GM21526 (cell line): ENCODE results near the gene RP9.
A peak's percentile ranks its signal among the peaks of the same experiment; 100 is the strongest.
"Not testable (repeated sequence)": the region's sequence is repeated elsewhere in the genome, so short reads cannot be mapped to it uniquely, and the experiment has no call there.

Experiments used
- ATAC-seq: cut with Tn5 transposase; IDR thresholded peaks from one replicate; pipeline ENCODE4 v1.9.1; 2021; ENCODE audit warnings: moderate library complexity; ENCODE audit not compliant: unreplicated experiment, low FRiP score

The RP9 gene

DNA sequence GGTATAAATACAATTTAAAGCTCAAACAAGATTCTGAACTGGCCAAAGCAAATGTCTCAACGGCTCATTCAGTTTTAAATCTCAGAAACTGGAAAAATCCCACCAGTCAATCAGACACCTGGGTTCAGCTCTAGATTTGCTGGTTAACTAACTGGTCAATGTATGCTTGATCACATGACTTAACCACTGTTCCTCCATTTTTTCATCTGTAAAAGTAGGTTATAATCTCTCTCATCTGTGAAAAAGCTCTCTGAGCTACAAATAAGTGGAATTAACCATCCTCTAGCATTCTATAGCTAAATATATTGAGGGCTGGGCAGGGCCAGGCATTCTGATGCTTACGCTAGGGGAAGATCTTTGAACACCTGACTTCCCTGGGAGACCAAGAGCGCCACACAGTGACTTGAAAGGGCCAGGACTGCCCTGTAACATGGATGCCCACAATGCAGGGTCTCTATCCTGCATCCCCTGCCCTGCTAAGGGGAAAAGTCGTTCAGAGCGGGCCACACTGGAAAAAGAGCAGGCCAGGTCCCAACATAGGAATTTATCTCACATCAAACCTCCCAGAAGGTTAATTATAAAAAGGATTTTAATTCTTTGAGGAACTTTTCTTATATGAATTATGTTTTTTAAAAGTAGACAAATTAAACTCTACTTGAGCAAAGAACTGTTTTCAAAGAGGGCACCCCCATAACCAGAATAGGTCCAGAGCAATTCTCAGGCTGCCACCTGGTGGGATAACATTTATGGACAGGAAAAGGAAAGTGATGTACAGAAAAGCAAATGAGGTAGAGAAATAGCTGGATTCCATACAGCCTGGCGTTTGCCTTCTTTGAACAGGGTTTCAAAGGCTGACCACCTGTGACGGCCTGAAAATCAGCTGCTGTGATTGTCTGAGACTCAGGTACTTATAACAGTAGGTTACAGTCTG is 1.8 kb downstream of the RP9 start:
- peak; percentile 44 for ATAC-seq

DNA sequence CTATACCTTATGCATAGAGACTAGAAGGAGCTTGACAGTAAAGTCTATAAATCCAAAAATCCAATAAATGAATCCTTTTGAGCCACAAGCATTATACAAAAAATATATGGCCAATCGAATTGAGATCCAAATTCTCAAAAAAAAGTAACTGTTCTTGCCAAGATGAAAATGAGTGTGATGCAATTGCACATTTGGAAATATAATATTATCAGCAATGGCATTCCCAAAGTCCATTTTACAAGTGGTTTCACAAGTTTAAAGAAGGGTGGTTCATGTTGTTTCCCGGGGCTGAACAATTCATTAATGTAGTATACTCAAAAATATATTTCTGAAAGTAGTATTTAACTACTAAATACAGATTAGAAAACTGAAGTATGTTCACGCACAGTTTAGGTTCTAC is 7.3 kb downstream of the RP9 start:
- ATAC-seq: no peak

DNA sequence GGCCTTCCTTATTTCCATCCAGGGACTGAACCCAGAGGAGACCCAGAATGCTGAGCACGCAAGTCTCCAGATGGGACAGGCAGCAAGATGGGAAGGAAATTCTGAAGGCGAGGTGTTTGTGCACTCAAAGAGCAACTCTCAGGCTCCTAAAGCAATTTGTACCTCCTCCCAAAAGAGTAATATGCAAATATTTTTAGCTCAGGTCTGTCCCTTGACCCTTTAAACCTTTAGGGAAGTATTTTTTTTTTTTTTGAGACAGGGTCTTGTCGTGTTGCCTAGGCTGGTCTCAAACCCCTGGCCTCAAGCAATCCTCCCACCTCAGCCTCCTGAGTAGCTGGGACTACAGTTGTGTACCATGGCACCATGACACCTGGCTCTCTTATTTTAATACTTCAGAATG is 8.4 kb downstream of the RP9 start:
- no peak for ATAC-seq

DNA sequence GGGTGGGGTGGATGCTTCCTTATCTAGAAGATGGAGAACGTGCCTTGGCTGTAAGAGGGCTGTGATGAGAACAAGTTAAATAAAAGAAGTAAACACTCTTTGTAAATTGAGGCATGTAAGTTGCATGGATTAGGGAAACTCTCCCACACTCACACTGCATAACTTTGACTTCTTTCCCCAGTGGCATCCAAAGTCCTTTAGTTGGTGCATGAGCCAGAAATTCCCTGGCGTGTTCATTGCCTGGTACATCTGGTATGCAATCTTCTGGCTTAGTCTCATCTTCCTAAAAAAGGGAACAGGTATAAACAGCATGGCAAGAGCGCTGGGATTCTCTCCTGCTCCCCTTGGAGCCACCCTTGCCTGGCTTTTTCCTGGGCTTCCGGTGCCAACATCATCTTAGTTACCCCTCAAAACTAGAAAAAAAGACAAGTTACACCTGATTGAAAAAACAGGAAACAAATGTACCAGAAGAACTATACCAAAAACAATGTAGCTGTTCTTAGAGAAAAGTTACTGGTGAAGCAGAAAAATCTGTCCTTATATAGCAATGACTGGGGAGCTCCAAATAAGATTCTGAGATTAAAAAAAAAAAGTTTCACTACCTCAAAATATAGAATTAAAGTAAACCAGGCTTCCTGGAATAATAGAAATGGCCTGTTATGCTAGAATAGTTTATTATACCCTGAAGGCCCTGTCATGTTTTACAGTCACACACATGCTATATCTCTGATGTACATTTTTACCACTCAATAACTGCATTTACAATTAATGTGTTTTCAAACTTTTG is 9.9 kb downstream of the RP9 start:
- ATAC-seq: no peak

DNA sequence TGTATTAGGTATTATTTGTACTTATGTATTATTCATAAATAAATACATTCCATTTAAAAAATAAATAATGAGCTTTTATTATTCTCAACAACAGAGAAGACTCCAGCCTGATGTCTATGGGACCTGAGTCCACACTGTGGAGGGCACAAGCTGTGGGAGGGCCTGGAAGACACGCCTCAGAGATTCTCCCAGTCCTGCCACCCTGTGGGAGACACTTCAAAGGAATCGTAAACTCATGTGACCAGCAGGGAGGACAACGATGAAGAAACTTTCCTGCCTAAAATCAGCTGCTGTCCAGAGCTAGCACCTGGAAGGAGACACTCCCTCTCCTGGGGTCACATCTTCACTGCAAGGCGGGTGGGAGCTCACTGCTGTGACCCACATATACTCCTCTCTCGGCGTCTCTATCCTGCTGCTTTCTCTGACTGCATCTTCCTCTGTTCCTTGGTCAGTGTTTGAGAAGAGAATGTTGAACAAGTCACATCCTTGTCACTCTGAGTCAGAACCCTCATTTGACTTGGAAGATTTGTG is 14.4 kb downstream of the RP9 start:
- not testable (repeated sequence) for ATAC-seq

DNA sequence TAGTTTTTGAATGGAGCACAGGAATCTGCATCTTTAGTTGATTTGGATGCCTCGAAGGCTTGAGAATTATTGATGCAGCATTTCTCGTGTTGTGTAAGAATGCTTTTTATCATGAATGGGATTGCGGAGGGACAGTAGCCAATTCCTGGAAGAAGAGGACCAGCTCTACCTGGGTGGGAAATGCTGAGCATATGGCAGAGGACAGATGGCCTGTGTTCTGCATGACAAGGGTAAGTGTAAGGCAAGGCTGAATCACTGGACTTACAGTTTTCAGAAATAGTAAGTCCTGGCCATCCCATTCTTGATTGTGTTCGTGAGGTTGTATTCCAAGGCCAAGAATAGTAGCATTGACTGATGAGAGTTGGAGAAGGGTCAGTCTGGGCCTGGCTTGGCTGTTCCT is 15.9 kb downstream of the RP9 start:
- ATAC-seq: no peak

DNA sequence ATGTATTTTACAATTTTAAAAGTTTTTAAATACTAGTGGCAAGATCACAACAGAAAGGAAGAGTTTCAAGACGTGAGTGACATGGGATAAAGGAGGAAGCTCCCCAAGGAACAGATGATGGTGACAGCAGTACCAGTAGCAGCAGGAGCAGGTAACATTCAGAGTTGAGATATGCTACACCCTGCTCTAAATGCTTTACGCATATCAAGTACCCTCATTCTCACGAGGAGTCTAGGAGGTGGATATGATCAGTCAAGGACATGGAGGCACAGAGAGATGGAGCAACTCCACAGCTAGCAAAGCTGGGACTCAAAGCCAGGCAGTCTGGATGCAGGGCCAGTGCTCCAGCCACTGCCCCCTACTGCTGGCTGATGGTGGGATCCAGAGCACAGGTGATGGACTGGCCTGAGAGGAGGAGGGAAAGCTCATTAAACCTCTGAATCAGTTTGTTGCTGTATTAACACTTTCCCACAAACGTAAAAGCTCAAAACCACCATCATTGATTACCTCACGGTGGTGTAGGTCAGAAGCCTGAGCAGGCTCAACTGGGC is 17.5 kb downstream of the RP9 start:
- ATAC-seq: no peak

DNA sequence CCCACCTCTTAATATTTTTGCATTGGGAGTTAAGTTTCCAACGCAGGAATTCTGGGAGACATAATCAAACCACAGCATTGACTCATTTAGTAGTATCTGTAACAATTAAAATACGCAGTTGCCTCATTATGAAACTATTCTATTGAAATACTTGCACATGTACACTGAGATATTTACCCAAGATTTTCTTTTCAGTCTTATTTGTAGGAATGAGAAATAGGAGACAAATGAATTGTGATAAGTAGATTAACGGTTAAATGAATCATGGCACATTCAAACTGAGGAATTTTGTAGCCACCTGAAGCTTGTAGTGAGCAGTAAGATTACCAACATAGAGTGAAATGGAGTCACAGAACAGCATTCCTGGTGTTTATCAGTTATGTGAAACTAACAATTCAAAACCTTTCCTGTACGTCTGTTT is 18.1 kb downstream of the RP9 start:
- no peak for ATAC-seq

DNA sequence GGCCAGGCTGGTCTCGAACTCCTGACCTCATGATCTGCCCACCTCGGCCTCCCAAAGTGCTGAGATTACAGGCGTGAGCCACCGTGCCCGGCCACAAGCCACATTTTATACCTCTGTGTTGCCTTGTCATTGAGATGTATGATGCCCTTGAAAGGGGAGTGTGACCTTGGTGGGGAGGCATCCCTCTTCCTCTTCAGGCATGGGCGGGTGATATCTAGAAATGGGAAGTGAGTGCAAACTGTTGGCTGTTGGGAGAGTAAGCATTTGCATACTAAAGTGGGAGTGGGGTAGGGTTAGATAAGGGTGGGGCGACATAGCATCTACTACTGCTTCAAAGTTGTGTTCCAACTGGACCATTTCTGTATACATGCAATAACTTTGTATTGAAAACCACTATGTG is 20.1 kb downstream of the RP9 start:
- ATAC-seq: no peak

DNA sequence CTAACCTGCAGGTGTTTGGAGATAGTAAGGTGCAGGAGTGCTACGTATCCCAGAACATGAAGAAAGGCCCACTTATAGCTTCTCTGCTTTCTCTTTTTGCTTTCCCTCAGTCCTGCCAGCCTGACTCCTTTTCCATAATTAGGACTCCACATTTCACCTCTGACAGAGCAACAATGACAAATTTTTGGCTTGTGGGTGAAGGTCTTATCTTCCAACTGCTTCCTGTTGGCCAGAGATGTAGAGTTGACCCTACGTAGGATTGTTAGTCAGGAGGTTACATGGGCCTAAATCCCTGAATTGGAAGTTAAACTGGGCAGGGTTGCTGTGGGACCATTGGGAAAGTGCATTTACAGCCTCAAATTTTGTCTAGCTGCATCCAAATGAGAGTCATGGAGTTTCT is 21.3 kb downstream of the RP9 start:
- ATAC-seq: no peak

DNA sequence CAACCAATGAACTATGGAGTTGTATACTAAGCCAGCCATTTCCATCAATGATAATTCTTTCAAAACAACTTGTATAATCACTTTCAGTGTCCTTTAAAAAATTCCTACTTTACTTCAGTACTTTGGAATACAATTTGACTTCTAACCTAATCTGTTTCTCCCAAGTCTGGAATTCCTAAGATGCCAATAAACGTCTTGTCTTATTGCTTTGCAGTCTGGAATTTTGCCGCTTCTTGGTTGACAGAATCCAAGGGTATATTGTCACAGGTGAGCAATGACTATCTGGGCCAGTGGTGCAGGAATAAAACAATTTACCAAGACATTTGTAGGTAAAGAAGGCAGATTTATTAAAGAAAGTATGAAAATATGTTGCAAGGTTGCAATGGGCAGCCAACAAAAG is 21.8 kb downstream of the RP9 start:
- ATAC-seq: no peak

DNA sequence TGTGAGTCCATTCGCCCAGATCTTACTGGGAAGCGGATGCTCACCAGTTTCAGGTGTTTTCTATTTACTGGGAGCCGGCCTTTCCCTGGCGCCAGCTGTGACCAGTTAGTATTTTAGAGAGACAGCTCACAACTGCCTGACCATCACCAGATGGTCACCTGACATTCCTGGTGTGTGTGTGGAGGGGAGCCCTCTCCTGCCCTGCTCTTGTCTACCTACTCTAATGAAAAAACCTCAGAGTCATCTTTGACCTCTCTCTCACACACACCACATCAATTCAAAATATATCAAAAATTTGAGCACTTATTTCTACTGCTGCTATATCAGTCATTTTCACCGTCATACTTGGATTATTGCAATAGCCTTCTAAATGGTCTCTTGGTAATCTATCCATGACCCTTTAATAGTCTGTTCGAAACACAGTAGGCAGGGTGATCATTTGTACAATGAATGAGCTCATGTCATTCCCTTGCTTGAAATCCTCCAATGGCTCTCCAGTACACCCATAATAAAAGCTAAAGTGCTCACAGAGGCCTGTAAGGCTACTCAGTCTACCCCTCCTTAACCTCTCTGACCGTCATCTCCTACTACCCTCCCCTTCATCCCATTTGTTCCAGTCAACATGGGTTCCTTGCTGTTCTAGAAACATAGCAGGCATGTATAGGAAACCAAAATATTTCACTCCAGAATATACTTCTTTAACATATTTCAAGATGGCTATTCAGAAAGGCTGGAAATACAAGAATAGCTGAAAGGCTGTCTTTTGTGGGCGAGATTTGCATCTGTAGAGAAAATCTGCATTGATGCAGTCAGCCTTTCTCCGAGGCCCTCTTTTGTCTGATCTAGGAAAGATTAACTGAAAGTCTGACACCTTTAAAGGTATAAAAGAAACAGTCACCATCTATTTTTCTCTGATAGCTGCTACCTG is 29.2 kb downstream of the RP9 start:
- ATAC-seq: no peak

DNA sequence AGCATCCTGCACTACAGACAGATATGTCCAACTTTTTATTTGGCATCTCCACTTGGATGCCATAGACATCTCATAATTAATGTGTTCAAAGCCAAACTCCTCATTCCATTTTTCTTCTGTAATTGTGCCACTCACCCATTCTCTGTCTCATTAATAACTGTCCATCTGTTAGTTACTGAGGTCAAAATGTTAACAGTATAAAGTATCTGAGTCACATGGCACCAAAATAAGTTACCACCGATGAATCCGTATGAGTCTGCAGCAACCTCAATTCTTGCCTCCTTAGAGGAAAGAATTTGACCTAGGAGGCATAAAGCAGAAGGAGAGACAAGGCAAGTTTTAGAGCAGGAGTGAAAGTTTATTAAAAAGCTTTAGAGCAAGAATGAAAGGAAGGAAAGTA is 30.1 kb downstream of the RP9 start:
- ATAC-seq: no peak

DNA sequence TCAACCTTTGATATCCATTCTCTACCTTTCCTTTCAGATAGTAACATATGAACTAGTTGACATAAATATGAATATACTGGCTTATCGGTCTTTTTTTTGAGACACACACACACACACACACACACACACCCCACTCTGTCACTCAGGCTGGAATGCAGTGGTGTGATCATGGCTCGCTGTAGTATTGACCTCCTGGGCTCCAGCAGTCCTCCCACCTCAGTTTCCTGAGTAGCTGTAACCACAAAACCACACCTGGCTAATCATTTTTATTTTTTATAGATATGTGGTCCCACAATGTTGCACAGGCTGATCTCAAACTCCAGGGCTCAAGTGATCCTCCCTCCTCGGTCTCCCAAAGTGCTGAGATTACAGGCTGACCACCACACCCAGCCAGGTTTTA is 32.5 kb downstream of the RP9 start:
- no peak for ATAC-seq

DNA sequence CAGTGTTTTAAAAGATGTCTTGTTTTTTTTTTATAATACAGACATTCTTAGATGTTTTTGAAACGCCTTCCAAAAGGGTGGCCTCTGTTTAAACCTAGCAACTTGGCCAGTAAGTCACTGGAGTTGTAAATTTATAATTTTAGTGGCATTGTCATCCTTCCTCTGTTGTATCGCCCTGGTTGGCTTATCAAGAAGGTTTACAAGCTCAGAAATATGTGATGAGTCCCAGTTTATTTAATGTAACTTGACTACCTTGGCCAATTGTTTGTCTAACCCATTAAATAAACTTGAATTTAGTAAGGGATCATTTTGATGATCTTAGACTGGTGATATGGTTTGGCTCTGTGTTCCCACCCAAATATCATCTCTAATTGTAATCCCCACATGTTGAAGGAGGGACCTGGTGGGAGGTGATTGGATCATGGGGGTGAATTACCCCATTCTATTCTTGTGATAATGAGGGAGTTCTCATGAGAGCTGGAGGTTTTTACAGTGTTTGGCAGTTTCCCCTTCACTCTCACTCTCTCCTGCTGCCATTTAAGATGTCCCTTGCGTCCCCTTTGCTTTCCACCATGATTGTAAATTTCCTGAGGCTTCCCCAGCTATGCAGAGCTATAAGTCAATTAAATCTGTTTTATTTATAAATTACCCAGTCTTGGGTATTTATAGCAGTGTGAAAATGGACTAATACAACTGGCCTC is 33.2 kb downstream of the RP9 start:
- ATAC-seq: no peak

DNA sequence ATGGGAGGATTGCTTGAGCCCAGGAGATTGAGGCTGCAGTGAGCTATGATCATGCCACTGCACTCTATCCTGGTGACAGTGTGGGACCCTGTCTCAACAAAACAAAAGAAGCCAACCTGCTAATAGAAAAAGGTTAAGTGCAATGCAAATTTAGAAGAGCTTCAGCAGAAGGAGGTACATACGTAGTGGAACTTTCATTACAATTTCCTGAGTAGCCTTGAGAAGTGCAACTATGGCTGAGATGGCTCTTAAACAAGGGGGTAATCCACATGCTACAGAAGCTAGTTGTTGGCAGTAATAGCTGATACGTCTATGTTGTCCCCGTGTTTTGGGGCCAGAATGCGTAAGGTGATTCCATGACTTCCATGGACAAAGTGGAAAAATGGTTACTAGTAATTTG is 36.0 kb downstream of the RP9 start:
- no peak for ATAC-seq

DNA sequence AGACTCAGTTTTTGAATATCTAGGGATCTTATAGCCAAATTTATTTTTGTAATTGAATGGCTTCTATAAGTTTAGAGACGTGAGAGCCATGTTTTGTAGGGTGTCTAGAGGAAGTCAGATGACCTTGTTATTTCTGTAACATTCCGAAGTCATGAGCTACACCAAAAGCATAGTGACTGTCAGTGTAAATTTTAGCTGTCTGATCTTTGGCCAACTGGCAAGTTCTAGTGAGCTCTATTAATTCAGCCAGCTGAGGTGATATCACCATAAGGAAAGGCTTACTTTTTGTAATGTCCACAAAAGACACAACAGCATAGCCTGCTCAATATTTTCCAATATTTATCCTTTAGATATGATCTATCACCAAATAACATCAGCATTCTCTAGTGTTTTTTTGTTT is 36.7 kb downstream of the RP9 start:
- no peak for ATAC-seq

DNA sequence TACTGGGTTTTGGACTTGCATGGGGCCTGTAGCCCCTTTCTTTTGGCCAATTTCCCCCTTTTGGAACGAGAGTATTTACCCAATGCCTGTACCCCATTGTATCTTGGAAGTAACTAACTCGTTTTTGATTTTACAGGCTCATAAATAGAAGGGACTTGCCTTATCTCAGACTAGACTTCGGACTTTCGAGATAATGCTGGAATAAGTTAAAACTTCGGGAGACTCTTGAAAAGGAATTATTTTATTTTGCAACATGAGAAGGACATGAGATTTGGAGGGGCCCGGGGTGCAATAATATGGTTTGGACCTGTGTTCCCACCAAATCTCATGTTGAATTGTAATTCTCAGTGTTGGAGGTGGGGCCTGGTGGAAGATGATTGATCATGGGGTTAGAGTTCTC is 38.4 kb downstream of the RP9 start:
- no peak for ATAC-seq

DNA sequence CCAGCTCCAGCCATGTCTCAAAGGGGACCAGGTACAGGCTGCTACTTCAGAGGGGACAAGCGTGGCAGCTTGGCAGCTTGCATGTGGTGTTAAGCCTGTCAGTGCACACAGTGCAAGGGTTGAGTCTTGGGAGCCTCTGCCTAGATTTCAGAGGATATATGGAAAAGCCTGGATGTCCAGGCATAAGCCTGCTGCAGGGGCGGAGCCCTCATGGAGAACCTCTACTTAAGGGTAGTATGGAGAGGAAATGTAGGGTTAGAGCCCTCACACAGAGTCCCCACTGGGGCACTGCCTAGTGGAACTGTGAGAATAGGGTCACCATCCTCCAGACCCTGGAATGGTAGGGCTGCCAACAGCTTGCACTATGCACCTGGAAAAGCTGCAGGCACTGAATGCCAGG is 38.9 kb downstream of the RP9 start:
- no peak for ATAC-seq

DNA sequence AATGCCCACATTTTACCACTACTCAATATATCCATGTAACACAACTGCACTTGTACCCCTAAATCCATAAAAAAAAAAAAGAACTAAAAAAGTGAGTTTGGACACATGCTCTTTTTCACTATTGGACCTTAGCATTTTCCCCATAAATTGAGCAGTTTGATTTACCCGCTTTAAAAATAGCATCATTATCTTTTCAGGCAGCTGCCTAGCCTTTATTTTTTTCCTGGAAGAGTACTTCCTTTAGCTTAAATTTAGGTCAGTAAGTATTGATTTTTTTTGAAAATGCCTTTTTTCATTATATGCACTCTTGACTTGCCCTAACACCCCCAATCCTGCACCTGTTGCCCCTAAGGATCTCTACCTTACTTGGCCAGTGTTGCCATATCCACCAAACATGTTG is 41.3 kb downstream of the RP9 start:
- ATAC-seq: no peak
